CD4-positive, alpha-beta T cell treated with Interleukin-17A for 4 hours (primary cell): ENCODE measurements around the gene CENPL.

Source experiments
- DNase-seq: peaks from one replicate; pipeline ENCODE4 v3.0.0-alpha.2; 2020; ENCODE audit warnings: mixed read lengths

The CENPL gene

DNA sequence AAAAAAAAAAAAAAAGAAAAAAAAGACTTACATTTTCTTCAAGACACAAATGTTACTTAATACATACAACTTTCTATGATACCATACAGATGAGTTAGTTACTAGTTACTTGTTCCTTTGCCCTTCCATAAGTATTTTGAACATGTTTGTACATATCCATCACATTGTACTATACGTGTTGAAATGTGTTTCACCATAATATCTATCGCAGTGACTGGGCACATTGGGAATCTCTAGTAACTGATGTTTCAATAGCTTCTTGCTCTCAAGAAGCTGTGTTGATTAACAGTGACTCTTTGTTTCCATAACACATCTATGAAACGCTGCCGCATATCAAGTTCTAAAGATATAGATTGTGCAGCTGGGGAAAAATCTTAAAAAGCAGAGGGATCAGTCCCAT is 67.0 kb downstream of the CENPL start:
- no peak for DNase-seq

GRCh38 chr1:173753830-173754229 is 70.9 kb downstream of the CENPL start:
- DNase-seq = no peak
